ENCODE measurements around the gene EXOC2.

GRCh38 chr6:622462-622861 lies 70.5 kb downstream of the EXOC2 start:
- TF ChIP-seq POLR2A (IDR thresholded peaks at IDR 0.05) (no peak), CTCF (IDR thresholded peaks at IDR 0.05) (no peak)

Data from breast epithelium (tissue), 3 donors.